Measurements from ENCODE around the gene PKD2. TPM values are rescaled to one million over a fixed set of nuclear protein-coding genes. Genes with fewer than 3 reads are reported as not detected.

The PKD2 gene
- total and polyA plus RNA-seq, 2 experiments from 2014 or later = 16.3 to 27.1 TPM

GRCh38 chr4:88003261-88003660 lies 4.2 kb upstream of the PKD2 start:
- Histone ChIP-seq H3K27me3 (no peaks in the 10 kb centered on the region), H3K27ac (no peak overlapping the region), H3K4me3 (no peak overlapping the region), H3K9me3 (ENCODE audit: low read depth) (no peaks in the 10 kb centered on the region), H3K4me1 (ENCODE audit: low read depth) (no peaks in the 10 kb centered on the region), H3K36me3 (no peaks in the 10 kb centered on the region)
- no peak for DNase-seq (ENCODE audit: low read depth in 1 of 2, low spot score in 1 of 2)
- TF ChIP-seq CTCF (IDR thresholded peaks at IDR 0.05; ENCODE audit: low read depth, low read length) = no peak

- no peaks in the 10 kb centered on the region for H3K36me3 ChIP-seq
- H3K9me3 ChIP-seq (ENCODE audit: low read depth) = no peaks in the 10 kb centered on the region
- peaks cover 13% of the 10 kb centered on the region for H3K4me1 ChIP-seq (ENCODE audit: low read depth)
- no peaks in the 10 kb centered on the region for H3K27me3 ChIP-seq
- no peak overlapping the region for H3K27ac ChIP-seq
- peak in 1 of 2 donors; percentile 62 for DNase-seq (ENCODE audit: low read depth in 1 of 2, low spot score in 1 of 2)
- no peak for TF ChIP-seq CTCF (IDR thresholded peaks at IDR 0.05; ENCODE audit: low read depth, low read length)
- no peak overlapping the region for H3K4me3 ChIP-seq
These were observed 2.4 kb upstream of the PKD2 start for GRCh38 chr4:88005076-88005475.

- H3K4me1 ChIP-seq (ENCODE audit: low read depth) = peaks cover 13% of the 10 kb centered on the region
- no peaks in the 10 kb centered on the region for H3K36me3 ChIP-seq
- no peak overlapping the region for H3K4me3 ChIP-seq
- no peak for DNase-seq (ENCODE audit: low read depth in 1 of 2, low spot score in 1 of 2)
- no peaks in the 10 kb centered on the region for H3K27me3 ChIP-seq
- no peak overlapping the region for H3K27ac ChIP-seq
- H3K9me3 ChIP-seq (ENCODE audit: low read depth) = no peaks in the 10 kb centered on the region
- TF ChIP-seq CTCF (IDR thresholded peaks at IDR 0.05; ENCODE audit: low read depth, low read length) = no peak
These were observed 1.5 kb upstream of the PKD2 start for GRCh38 chr4:88005946-88006345.

- Histone ChIP-seq H3K36me3 (no peaks in the 10 kb centered on the region), H3K27me3 (no peaks in the 10 kb centered on the region), H3K4me3 (peak overlapping the region; percentile 97), H3K27ac (no peak overlapping the region), H3K9me3 (ENCODE audit: low read depth) (no peaks in the 10 kb centered on the region), H3K4me1 (ENCODE audit: low read depth) (peaks cover 13% of the 10 kb centered on the region)
- DNase-seq (ENCODE audit: low read depth in 1 of 2, low spot score in 1 of 2) = no peak
- no peak for TF ChIP-seq CTCF (IDR thresholded peaks at IDR 0.05; ENCODE audit: low read depth, low read length)
These were observed 505 bp upstream of the PKD2 start for GRCh38 chr4:88006956-88007303.

GRCh38 chr4:88008122-88008742 lies 797 bp downstream of the PKD2 start:
- H3K4me1 ChIP-seq (ENCODE audit: low read depth) = peaks cover 13% of the 10 kb centered on the region
- TF ChIP-seq CTCF (IDR thresholded peaks at IDR 0.05; ENCODE audit: low read depth, low read length) = no peak
- H3K27ac ChIP-seq = no peak overlapping the region
- H3K36me3 ChIP-seq = no peaks in the 10 kb centered on the region
- no peaks in the 10 kb centered on the region for H3K9me3 ChIP-seq (ENCODE audit: low read depth)
- peak; percentile 60 to 77 for DNase-seq (ENCODE audit: low read depth in 1 of 2, low spot score in 1 of 2)
- H3K4me3 ChIP-seq = peak overlapping the region; percentile 97
- no peaks in the 10 kb centered on the region for H3K27me3 ChIP-seq

Data from cardiac muscle cell (in vitro differentiated cells and primary cell).